PFSK-1 (cell line): Measurements from ENCODE around the gene CUBN.

Experiments
- POLR2AphosphoS5 ChIP-seq: IDR thresholded peaks from 2 replicates; pipeline ENCODE4 v1.6.1; 2012; ENCODE audit warnings: low read depth, mild to moderate bottlenecking, control low read depth, low read length, moderate library complexity
- SIN3A ChIP-seq: IDR thresholded peaks from 2 replicates; pipeline ENCODE4 v1.6.1; 2012; ENCODE audit warnings: mild to moderate bottlenecking, low read length, moderate library complexity, borderline replicate concordance; ENCODE audit not compliant: insufficient read depth
- TAF1 ChIP-seq: IDR thresholded peaks from 2 replicates; pipeline ENCODE4 v1.6.1; 2012; ENCODE audit warnings: low read length, control low read depth, borderline replicate concordance; ENCODE audit not compliant: insufficient read depth

- TF ChIP-seq TAF1 (no peak), POLR2AphosphoS5 (no peak), SIN3A (no peak)
These were observed 69.3 kb downstream of the CUBN start for GRCh38 chr10:17060289-17060688.
